AG09309 (cell line): ENCODE data around the gene PLA2R1.
A peak's percentile ranks its signal among the peaks of the same experiment; 100 is the strongest.
"Not testable (repeated sequence)": the region's sequence is repeated elsewhere in the genome, so short reads cannot be mapped to it uniquely, and the experiment has no call there.

ENCODE experiments used
- DNase-seq: peaks from one replicate; pipeline ENCODE4 v3.0.0-alpha.2; 2010; ENCODE audit warnings: low read depth
- H3K4me3 ChIP-seq: 2 replicates; pipeline ENCODE4 v1.5.1; 2011; ENCODE audit warnings: mild to moderate bottlenecking, low read depth, low read length, moderate library complexity; ENCODE audit not compliant: control insufficient read depth
- CTCF ChIP-seq: IDR thresholded peaks from 2 replicates; pipeline ENCODE4 v1.5.1; 2011; ENCODE audit warnings: mild to moderate bottlenecking, low read depth, low read length, inconsistent platforms; ENCODE audit not compliant: insufficient read depth, control insufficient read depth; ENCODE audit errors: missing control alignments

Gene PLA2R1

GRCh38 chr2:159982842-159983785, 79.3 kb downstream of the PLA2R1 start:
- peak; percentile 32 for DNase-seq
- no peak for TF ChIP-seq CTCF
- no peak overlapping the region for H3K4me3 ChIP-seq

- no peak overlapping the region for H3K4me3 ChIP-seq
- peak; percentile 75 for DNase-seq
- no peak for TF ChIP-seq CTCF
Observed at GRCh38 chr2:159982270-159982669, 80.1 kb downstream of the PLA2R1 start.

- no peak overlapping the region for H3K4me3 ChIP-seq
- TF ChIP-seq CTCF, result no peak
- DNase-seq, result no peak
Observed at GRCh38 chr2:159976527-159977160, 85.8 kb downstream of the PLA2R1 start.

GRCh38 chr2:159973325-159973724, 89.1 kb downstream of the PLA2R1 start:
- no peak overlapping the region for H3K4me3 ChIP-seq
- no peak for TF ChIP-seq CTCF
- no peak for DNase-seq

GRCh38 chr2:159971365-159972152, 90.9 kb downstream of the PLA2R1 start:
- no peak for TF ChIP-seq CTCF
- no peak for DNase-seq
- H3K4me3 ChIP-seq, result no peak overlapping the region

GRCh38 chr2:159970548-159970947, 91.9 kb downstream of the PLA2R1 start:
- DNase-seq, H3K4me3 ChIP-seq: not testable (repeated sequence)
